HG02571 (cell line): ENCODE data around the gene CGN.
"Not testable (repeated sequence)": the region's sequence is repeated elsewhere in the genome, so short reads cannot be mapped to it uniquely, and the experiment has no call there.

Experiments
- ATAC-seq: cut with Tn5 transposase; IDR thresholded peaks from one replicate; pipeline ENCODE4 v1.9.1; 2021; ENCODE audit warnings: mild to moderate bottlenecking, moderate library complexity; ENCODE audit not compliant: unreplicated experiment

The CGN gene

DNA sequence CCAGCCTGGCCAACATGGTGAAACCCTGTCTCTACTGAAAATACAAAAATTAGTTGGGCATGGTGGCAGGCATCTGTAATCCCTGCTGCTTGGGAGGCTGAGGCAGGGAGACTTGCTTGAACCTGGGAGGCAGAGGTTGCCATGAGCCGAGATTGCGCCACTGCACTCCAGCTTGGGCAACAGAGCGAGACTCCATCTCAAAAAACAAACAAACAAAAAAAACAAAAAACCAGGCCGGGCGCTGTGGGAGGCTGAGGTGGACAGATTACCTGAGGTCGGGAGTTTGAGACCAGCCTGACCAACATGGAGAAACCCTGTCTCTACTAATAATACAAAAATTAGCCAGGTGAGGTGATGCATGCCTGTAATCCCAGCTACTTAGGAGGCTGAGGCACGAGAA, 11.2 kb downstream of the CGN start:
- ATAC-seq, result not testable (repeated sequence)

DNA sequence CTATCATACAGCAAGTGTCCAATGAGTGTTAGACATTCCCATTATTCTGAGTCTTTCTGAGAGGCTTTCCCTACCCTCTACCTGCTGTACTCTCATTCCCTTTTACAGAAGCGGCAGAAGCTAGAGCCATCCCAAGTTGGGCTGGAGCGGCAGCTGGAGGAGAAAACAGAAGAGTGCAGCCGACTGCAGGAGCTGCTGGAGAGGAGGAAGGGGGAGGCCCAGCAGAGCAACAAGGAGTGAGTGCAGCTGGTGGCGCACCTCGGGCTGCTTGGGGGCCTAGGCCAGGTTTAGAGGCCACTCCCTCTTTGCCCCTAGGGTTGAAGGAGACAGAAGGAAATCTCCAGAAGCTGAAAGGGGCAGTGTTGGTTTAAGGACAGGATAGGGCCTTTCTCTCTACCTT, 12.1 kb downstream of the CGN start:
- ATAC-seq, result no peak

DNA sequence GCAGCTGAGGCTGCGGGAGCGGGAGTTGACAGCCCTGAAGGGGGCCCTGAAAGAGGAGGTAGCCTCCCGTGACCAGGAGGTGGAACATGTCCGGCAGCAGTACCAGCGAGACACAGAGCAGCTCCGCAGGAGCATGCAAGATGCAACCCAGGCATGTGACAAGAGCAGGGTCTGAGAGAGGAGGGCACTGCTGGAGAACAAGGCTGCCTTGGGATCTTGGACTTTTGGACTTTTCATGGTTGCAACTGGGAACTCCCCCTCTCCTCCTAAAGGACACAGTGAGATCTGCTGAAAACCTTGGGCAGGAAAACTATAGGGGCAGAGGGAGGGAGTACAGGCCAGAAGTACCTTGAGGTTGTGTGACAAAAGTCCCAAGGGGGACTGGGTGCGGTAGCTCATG, 13.5 kb downstream of the CGN start:
- ATAC-seq, result no peak

DNA sequence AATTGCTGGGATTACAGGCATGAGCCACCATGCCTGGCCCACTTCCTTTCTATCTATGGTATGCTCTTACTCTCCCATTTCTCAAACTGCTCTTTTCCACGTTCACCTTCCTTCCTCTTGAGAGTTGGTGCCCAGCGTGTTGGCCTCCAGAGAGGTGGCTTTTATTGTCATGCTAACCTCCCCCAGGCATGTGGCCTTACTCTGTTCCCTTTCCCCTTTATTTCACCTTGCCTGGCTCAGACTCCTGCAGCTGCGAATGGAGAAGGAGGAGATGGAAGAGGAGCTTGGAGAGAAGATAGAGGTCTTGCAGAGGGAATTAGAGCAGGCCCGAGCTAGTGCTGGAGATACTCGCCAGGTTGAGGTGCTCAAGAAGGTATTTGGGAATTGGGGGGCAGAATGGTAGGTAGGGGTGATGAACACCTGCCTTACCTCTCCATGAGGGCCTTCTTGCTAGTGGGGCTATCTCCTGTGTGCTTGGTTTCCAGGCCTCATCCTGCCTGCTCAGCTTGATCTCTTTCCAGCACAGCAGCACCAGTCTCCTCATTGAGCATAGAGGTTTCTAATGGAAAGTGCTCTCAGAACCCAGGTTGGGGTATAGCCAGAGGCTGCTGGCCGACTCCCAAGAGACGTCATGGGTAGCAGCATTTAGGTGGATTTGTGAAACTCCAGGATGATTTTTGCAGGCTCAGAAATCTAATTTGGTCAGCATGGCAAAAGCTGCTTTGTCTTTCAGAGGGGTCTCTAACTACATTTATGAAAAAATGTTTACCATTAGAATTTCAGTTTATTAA, 15.7 kb downstream of the CGN start:
- no peak for ATAC-seq

DNA sequence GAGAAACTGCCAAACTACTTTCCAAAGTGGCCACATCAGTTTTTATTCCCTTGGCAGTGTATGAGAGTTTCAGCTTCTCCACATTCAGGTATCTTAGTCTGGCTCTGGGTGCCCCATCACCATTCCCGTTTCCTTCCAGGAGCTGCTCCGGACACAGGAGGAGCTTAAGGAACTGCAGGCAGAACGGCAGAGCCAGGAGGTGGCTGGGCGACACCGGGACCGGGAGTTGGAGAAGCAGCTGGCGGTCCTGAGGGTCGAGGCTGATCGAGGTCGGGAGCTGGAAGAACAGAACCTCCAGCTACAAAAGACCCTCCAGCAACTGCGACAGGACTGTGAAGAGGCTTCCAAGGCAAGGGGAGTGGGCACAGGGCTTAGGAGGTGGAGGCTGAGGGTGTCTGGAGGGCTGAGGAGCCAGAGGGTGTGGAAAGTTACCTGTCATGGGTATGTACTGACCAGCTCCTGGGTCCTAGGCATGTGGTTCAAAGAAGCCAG, 18.1 kb downstream of the CGN start:
- ATAC-seq, result no peak

DNA sequence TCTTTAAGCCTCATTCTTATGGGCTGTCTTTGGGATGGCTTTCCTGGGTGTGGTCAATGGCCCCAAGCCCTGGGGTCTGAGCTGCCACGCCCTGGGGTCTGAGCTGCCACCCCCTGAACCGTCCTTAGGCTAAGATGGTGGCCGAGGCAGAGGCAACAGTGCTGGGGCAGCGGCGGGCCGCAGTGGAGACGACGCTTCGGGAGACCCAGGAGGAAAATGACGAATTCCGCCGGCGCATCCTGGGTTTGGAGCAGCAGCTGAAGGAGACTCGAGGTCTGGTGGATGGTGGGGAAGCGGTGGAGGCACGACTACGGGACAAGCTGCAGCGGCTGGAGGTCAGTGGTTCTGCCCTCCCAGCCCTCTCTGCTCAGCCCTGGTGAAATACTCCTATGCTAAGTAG, 18.6 kb downstream of the CGN start:
- no peak for ATAC-seq

DNA sequence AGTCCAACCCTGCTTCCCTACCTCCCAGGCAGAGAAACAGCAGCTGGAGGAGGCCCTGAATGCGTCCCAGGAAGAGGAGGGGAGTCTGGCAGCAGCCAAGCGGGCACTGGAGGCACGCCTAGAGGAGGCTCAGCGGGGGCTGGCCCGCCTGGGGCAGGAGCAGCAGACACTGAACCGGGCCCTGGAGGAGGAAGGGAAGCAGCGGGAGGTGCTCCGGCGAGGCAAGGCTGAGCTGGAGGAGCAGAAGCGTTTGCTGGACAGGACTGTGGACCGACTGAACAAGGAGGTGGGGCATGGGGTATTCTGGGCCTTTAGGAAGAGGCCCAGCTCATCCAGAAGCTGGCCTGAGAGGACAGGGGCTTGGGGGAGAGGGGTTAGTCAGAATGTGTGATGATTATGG, 19.3 kb downstream of the CGN start:
- ATAC-seq, result no peak

DNA sequence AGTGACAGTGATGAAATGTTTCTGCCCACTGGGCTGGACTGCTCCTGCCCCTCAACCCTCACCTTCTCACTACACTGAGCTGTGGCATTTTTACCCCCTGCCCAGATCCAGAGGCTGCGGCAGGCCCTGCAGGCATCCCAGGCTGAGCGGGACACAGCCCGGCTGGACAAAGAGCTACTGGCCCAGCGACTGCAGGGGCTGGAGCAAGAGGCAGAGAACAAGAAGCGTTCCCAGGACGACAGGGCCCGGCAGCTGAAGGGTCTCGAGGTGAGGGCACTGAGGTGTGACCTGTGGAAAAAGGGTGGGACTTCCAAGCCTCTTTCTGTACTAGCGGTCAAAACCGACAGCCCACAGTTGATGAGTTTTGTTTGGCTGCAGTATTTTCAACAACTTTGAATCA, 22.7 kb downstream of the CGN start:
- no peak for ATAC-seq

DNA sequence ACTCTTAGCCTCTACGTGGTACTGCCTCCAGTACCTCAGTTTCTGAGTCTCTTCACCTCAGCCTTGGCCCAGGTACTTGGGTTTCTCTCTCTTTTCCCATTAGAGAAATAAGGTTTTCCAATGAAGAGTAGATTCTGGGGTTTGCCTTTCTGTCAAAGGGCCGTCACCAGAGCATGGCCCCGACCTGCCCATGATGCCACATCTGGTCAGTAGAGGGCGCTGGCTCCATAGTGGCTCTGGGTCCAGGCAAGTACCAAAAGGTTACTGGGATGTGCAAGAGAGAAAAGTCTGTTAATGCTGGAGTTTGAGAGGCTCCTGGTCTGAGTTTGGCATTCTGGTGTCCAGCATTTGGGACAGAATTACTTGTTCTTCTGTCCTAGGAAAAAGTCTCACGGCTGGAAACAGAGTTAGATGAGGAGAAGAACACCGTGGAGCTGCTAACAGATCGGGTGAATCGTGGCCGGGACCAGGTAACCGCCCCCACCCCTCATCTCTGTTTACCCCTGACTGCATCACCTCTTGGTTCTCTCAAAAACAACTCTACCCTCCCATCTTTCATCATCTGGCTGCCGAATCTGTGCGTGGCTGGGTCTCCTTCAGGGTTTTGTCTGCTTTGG, 23.6 kb downstream of the CGN start:
- no peak for ATAC-seq

DNA sequence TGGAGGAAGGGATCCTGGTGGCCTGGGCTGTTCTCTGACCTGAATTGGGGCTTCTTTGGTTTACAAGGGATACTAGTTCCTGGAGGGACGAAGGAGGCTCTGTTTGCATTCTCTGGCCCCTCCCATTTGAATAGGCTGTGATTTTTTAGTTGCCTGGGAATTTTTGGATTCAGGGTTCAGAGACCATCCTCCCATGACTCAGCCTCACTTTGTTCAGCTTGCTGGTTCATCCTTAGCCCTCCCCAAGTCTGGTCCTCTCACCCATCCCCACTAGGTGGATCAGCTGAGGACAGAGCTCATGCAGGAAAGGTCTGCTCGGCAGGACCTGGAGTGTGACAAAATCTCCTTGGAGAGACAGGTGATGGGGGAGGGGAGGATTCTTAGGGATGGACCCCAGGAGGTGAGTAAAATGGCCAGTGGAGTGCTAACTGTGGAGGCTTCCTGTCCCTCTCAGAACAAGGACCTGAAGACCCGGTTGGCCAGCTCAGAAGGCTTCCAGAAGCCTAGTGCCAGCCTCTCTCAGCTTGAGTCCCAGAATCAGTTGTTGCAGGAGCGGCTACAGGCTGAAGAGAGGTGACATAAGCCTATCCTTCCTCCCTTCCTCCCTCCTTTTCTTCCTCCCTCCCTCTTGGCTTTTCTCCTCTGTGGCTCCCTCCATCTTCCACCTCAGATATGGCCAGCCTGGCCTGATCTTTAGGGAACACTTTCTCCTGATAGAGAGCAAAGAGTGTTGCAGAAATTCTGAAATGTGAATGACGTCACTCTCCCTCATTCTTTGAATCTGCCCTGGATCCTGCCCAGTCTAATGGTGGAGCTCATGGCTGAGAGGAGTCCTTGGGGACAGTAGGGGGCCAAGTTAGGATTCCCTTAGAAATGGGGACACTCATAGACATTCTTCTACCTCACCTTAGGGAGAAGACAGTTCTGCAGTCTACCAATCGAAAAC, 24.4 kb downstream of the CGN start:
- ATAC-seq, result no peak

DNA sequence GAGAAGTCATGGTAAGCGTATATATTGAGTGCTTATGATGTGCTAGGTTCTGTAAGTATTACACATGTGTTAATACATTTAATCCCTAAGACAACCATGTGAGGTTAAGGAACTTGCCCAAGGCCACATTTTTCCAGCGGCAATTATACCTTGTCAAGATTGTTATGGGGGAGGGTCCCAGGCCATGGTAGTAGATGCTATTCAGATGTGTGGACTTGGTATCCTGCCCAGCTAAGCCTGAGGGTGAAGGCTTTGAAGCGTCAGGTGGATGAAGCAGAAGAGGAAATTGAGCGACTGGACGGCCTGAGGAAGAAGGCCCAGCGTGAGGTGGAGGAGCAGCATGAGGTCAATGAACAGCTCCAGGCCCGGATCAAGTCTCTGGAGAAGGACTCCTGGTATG, 25.3 kb downstream of the CGN start:
- ATAC-seq, result no peak

DNA sequence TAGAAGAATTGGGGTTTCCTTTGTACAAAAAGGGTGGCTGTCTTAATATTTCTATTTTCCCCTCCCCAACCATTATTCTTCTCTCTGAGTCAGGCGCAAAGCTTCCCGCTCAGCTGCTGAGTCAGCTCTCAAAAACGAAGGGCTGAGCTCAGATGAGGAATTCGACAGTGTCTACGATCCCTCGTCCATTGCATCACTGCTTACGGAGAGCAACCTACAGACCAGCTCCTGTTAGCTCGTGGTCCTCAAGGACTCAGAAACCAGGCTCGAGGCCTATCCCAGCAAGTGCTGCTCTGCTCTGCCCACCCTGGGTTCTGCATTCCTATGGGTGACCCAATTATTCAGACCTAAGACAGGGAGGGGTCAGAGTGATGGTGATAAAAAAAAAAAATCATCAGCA, 25.9 kb downstream of the CGN start:
- ATAC-seq, result no peak

DNA sequence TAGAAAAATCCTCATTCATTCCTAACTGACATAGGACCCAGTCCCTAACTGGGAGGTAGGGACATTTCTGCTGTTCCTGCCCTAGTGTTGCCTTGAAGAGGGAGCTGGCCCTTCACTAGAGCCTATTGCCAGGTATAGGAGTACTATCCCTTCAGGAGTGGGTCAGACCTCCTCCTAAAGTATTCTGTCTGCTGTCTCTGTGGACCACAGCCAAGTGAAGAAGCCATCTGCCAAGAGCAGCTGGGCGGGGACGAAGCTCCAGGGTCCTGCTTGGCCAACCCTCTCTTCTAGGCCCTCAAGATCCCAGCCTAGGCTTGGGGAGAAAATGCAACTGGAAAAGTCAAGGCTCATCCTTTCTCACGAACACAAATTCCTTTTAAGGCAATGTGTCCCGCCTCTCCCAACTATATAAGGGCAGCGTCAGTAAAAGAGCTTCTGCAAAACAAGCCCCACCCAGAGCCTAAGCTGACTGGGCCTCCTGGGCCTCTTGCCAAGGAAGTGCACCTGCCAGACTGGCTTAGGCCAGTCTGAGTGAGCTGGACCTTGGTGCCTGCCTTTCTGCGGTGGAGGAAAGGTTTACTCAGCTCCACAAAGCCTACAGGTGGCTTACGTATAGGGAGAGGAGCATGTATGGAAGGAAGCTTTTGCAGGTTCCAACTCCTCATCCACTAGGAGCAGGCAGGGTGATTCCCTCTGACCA, 28.3 kb downstream of the CGN start:
- peak; percentile 35 for ATAC-seq

DNA sequence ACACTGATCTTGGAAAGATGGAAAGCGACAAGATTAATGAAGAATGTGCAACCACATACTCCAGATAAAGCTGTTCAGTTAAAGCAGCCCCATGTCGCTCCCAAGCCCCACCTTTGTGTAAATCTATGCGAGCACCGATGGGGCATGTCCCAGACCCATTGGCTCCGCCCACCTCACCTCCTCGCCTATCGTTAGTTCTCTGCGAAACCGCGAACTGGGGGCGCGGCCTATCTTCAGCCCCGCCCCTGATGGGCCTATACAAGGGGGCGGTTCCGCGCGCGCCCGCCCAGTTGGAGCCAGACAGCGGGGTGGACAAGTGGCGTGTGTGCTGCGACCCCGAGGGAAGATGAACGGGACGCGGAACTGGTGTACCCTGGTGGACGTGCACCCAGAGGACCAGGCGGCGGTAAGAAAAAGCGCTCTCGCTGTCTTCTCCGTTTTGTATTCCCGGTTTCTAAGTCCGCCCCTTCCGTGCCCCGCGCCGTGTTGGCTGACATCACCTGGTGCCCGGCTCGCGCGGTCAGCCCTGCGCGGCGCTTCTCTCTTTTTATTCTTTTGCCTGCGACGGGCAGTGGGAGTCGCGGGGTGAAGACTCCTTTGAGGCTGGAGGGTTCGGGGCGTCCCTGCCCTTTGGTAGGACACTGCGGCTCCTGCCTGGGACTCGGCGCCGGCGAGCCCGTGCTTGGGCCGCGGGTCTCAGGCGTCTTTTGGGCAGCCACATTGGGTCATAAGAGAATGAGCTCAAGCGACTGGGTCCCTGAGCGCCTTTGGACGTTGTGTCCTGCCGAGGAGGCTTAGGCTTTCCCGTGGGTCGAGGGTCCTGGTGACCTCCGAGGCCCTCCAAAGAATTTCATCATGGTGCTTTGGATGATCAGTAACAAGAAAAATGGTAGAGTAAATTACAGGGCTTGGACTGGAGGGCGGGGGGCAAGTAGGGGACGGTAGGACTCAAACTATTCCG, 29.1 kb downstream of the CGN start, which contains the start of gene TUFT1:
Gene TUFT1 (plus strand): TSS at position 289 of the 961 bp plus-strand sequence. CDS start 58 bp downstream, at position 347.
- ATAC-seq, result peak; percentile 91

DNA sequence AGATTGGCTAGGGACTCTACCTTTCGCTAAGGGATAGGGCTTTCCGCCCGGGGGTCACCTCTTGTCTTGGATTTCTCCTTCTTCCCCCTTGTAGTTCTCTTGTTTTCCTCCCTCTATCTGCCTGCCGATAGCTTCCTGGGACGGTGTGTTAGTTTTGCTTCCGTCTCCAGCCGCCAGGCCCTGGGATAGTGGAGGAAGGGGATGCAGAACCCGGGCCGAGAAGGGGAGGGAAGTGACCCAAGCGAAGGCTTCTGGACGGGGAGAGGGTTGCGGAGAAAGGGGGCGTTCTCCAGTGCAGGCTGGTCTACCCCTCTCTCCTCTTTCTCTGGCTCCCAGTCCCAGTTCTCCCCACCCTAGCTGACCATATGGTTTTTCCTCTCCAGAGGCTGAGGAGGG, 29.8 kb downstream of the CGN start:
- ATAC-seq, result no peak

DNA sequence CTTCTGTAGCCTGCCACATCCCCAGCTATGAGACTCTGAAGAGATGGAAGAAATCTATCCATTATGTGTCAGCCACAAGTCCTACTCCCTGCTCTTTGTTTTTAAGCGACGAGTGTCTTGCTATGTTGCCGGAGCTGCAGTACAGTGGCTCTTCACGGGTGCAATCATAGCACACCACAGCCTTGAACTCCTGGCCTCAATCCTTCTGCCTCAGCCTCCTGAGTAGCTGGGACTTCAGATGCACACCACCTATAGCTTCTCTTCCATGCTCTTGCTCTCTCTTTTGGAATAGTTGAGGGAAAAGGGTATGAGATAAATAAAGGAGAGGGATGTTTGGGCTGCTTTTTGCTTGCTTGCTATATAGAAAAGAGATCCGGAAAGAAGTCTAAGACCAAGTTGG, 30.6 kb downstream of the CGN start:
- ATAC-seq, result no peak

DNA sequence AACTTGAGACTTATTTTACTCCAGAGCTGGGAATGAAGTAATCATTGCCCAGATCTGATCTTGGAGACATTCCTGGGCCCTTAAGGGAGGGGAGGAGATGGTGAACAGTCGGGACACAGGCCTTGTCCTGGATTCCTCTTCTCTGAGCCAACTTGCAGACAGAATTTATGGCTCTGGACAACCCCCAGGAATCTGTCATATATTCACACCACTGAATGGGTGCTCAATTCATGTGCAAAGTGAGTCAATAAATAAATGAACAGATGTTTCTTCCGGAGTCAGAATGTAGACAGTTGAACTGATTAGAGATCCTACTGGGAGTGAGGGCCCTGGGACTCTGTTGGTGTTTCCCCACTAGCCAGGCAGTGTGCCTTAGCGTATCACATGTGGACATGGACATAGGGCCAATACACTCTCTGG, 31.5 kb downstream of the CGN start:
- ATAC-seq, result no peak

DNA sequence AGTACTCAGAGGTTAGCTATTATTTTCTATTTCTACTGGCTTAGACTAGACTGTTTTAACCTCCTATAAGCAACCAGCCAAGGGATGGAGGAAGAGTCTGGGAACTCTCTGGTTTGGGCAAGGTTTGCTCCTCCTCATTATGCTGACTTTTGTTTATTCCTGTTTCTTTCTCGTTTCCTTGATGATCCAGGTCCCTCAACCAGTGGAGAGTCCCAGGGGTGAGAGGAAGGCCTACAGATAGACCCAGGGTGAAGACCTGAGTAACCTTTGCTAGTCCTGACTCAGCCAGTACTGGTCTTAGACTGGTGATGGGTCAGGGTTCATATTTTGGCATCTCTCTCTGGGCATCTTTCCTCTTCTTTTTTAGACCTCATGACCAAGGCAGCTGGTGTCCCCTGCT, 34.4 kb downstream of the CGN start:
- ATAC-seq, result no peak
